ENCODE results near the gene BANP. TPM values are rescaled to one million over a fixed set of nuclear protein-coding genes. Genes with fewer than 3 reads are reported as not detected.
A peak's percentile ranks its signal among the peaks of the same experiment; 100 is the strongest.

Gene BANP
- total RNA-seq, 1 donor from 2014 or later: 25.5 TPM

GRCh38 chr16:87947356-87948118 lies 3.7 kb upstream of the BANP start:
- Mint-ChIP-seq H3K36me3 (ENCODE audit: unreplicated experiment) (no peaks in the 10 kb centered on the region), H3K9me3 (ENCODE audit: unreplicated experiment) (peaks cover 12% of the 10 kb centered on the region), H3K4me1 (ENCODE audit: low read depth, unreplicated experiment) (peaks cover 13% of the 10 kb centered on the region), H3K27me3 (ENCODE audit: unreplicated experiment) (peaks cover 7% of the 10 kb centered on the region), H3K27ac (ENCODE audit: unreplicated experiment) (peak overlapping the region; percentile 74), H3K4me3 (ENCODE audit: unreplicated experiment) (no peak overlapping the region)
- no peak for DNase-seq
- TF ChIP-seq CTCF (IDR thresholded peaks at IDR 0.05; ENCODE audit: partially characterized antibody, unreplicated experiment): no peak

GRCh38 chr16:87948119-87948545 lies 3.1 kb upstream of the BANP start:
- Mint-ChIP-seq H3K27me3 (ENCODE audit: unreplicated experiment) (peaks cover 7% of the 10 kb centered on the region), H3K4me1 (ENCODE audit: low read depth, unreplicated experiment) (peaks cover 13% of the 10 kb centered on the region), H3K9me3 (ENCODE audit: unreplicated experiment) (peaks cover 12% of the 10 kb centered on the region), H3K4me3 (ENCODE audit: unreplicated experiment) (no peak overlapping the region), H3K36me3 (ENCODE audit: unreplicated experiment) (no peaks in the 10 kb centered on the region), H3K27ac (ENCODE audit: unreplicated experiment) (no peak overlapping the region)
- TF ChIP-seq CTCF (IDR thresholded peaks at IDR 0.05; ENCODE audit: partially characterized antibody, unreplicated experiment): no peak
- no peak for DNase-seq

GRCh38 chr16:87948735-87949070 lies 2.5 kb upstream of the BANP start:
- peaks cover 13% of the 10 kb centered on the region for H3K4me1 Mint-ChIP-seq (ENCODE audit: low read depth, unreplicated experiment)

GRCh38 chr16:87949071-87949744 lies 2.0 kb upstream of the BANP start:
- Mint-ChIP-seq H3K9me3 (ENCODE audit: unreplicated experiment) (peaks cover 12% of the 10 kb centered on the region), H3K27ac (ENCODE audit: unreplicated experiment) (no peak overlapping the region), H3K4me1 (ENCODE audit: low read depth, unreplicated experiment) (peaks cover 13% of the 10 kb centered on the region), H3K4me3 (ENCODE audit: unreplicated experiment) (no peak overlapping the region), H3K36me3 (ENCODE audit: unreplicated experiment) (no peaks in the 10 kb centered on the region), H3K27me3 (ENCODE audit: unreplicated experiment) (peaks cover 7% of the 10 kb centered on the region)
- no peak for TF ChIP-seq CTCF (IDR thresholded peaks at IDR 0.05; ENCODE audit: partially characterized antibody, unreplicated experiment)
- DNase-seq: no peak

More at GRCh38 chr16:87948735-87949070, 2.5 kb upstream of the BANP start:
- TF ChIP-seq CTCF (IDR thresholded peaks at IDR 0.05; ENCODE audit: partially characterized antibody, unreplicated experiment): no peak
- Mint-ChIP-seq H3K4me3 (ENCODE audit: unreplicated experiment) (no peak overlapping the region), H3K36me3 (ENCODE audit: unreplicated experiment) (no peaks in the 10 kb centered on the region), H3K27me3 (ENCODE audit: unreplicated experiment) (peaks cover 7% of the 10 kb centered on the region), H3K27ac (ENCODE audit: unreplicated experiment) (no peak overlapping the region), H3K9me3 (ENCODE audit: unreplicated experiment) (peaks cover 12% of the 10 kb centered on the region)
- no peak for DNase-seq
